Measurements from ENCODE around the gene PPP1R36. TPM values are rescaled to one million over a fixed set of nuclear protein-coding genes. Genes with fewer than 3 reads are reported as not detected.

Gene PPP1R36
- total and polyA plus RNA-seq, 2 of the 13 experiments (the other 11 are each of a cell fraction or from before 2014, with no cell fraction given), result 0.11 to 0.17 TPM

DNA sequence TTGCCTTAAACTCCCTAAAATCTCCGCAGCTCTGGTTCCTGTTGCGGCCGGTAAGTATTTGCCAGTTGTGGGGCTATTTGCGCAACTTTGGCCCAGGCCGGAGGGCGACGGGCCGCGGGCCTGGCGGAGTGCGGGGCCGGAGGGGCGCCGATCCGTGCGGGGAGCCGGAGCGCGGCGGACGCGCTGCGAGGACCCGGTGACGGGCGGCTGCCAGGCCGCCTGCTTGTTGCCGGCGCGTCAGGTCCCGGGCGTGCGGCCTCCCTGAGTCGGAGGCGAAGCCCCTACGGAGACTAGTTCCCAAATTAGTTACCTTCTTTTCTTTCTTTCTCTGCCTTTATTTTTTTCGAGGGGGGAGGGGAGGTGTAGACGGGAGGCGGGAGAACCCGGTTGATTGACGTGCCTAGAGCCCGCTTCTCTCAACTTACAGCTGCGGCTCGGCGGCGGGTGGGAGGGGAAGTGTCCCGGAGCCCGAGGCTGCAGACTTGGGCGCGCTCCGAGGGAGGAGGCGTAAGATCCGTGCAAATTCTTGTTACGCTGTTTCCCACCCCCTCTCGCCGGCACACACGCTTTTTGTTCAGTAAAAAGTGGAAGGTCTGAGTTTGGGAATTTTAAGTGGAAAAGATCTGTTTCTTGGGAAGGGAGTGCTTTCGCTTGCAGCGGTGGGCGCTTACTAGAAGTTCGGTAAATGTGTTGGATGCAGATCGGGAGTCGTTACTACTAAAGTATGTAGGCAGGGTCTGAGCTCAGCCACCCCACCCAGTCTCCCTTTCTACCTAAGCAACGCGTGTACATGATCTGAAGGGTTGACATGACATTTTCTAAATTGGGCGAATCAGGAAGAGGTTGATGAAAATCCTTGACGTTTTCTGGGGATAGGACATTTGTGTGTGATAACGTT is 44.6 kb upstream of the PPP1R36 start (continued):
- TF ChIP-seq, protein P1, sequence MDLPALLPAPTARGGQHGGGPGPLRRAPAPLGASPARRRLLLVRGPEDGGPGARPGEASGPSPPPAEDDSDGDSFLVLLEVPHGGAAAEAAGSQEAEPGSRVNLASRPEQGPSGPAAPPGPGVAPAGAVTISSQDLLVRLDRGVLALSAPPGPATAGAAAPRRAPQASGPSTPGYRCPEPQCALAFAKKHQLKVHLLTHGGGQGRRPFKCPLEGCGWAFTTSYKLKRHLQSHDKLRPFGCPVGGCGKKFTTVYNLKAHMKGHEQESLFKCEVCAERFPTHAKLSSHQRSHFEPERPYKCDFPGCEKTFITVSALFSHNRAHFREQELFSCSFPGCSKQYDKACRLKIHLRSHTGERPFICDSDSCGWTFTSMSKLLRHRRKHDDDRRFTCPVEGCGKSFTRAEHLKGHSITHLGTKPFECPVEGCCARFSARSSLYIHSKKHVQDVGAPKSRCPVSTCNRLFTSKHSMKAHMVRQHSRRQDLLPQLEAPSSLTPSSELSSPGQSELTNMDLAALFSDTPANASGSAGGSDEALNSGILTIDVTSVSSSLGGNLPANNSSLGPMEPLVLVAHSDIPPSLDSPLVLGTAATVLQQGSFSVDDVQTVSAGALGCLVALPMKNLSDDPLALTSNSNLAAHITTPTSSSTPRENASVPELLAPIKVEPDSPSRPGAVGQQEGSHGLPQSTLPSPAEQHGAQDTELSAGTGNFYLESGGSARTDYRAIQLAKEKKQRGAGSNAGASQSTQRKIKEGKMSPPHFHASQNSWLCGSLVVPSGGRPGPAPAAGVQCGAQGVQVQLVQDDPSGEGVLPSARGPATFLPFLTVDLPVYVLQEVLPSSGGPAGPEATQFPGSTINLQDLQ (CRISPR knock-in tag; IDR thresholded peaks at IDR 0.05), result no peak
- TF ChIP-seq KMT2A (CRISPR knock-in tag; IDR thresholded peaks at IDR 0.05), result peak; percentile 39; the same call in 1 of the 2 replicates
- TF ChIP-seq, protein P2, sequence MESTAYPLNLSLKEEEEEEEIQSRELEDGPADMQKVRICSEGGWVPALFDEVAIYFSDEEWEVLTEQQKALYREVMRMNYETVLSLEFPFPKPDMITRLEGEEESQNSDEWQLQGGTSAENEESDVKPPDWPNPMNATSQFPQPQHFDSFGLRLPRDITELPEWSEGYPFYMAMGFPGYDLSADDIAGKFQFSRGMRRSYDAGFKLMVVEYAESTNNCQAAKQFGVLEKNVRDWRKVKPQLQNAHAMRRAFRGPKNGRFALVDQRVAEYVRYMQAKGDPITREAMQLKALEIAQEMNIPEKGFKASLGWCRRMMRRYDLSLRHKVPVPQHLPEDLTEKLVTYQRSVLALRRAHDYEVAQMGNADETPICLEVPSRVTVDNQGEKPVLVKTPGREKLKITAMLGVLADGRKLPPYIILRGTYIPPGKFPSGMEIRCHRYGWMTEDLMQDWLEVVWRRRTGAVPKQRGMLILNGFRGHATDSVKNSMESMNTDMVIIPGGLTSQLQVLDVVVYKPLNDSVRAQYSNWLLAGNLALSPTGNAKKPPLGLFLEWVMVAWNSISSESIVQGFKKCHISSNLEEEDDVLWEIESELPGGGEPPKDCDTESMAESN (CRISPR knock-in tag; conservative IDR thresholded peaks at IDR 0.05), result no peak; the same call in 1 of the 2 replicates
- no peak for TF ChIP-seq ZNF234 (CRISPR knock-in tag; conservative IDR thresholded peaks at IDR 0.05)
- TF ChIP-seq, protein P3, sequence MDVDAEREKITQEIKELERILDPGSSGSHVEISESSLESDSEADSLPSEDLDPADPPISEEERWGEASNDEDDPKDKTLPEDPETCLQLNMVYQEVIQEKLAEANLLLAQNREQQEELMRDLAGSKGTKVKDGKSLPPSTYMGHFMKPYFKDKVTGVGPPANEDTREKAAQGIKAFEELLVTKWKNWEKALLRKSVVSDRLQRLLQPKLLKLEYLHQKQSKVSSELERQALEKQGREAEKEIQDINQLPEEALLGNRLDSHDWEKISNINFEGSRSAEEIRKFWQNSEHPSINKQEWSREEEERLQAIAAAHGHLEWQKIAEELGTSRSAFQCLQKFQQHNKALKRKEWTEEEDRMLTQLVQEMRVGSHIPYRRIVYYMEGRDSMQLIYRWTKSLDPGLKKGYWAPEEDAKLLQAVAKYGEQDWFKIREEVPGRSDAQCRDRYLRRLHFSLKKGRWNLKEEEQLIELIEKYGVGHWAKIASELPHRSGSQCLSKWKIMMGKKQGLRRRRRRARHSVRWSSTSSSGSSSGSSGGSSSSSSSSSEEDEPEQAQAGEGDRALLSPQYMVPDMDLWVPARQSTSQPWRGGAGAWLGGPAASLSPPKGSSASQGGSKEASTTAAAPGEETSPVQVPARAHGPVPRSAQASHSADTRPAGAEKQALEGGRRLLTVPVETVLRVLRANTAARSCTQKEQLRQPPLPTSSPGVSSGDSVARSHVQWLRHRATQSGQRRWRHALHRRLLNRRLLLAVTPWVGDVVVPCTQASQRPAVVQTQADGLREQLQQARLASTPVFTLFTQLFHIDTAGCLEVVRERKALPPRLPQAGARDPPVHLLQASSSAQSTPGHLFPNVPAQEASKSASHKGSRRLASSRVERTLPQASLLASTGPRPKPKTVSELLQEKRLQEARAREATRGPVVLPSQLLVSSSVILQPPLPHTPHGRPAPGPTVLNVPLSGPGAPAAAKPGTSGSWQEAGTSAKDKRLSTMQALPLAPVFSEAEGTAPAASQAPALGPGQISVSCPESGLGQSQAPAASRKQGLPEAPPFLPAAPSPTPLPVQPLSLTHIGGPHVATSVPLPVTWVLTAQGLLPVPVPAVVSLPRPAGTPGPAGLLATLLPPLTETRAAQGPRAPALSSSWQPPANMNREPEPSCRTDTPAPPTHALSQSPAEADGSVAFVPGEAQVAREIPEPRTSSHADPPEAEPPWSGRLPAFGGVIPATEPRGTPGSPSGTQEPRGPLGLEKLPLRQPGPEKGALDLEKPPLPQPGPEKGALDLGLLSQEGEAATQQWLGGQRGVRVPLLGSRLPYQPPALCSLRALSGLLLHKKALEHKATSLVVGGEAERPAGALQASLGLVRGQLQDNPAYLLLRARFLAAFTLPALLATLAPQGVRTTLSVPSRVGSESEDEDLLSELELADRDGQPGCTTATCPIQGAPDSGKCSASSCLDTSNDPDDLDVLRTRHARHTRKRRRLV (CRISPR knock-in tag; IDR thresholded peaks at IDR 0.05), result no peak
- TF ChIP-seq SNAPC2 (CRISPR knock-in tag; IDR thresholded peaks at IDR 0.05), result 0 out of 2 replicates have a peak, but pooled peaks have one; percentile 4
- TF ChIP-seq ZNF563 (CRISPR knock-in tag; IDR thresholded peaks at IDR 0.05), result peak; percentile 81
- peak; percentile 21 for TF ChIP-seq SRSF4 (IDR thresholded peaks at IDR 0.05; ENCODE audit: low read depth, low read length, poor library complexity, severe bottlenecking)
- TF ChIP-seq KDM6A (CRISPR knock-in tag; IDR thresholded peaks at IDR 0.05; ENCODE audit: low read depth), result no peak
- no peak for TF ChIP-seq KLF6 (CRISPR knock-in tag; IDR thresholded peaks at IDR 0.05)
- TF ChIP-seq HNF4G (IDR thresholded peaks at IDR 0.05; ENCODE audit: borderline replicate concordance, low read depth, low read length), result no peak
- no peak for TF ChIP-seq HNF4G (CRISPR knock-in tag; IDR thresholded peaks at IDR 0.05; ENCODE audit: borderline replicate concordance, low read depth)
- TF ChIP-seq, protein P4, sequence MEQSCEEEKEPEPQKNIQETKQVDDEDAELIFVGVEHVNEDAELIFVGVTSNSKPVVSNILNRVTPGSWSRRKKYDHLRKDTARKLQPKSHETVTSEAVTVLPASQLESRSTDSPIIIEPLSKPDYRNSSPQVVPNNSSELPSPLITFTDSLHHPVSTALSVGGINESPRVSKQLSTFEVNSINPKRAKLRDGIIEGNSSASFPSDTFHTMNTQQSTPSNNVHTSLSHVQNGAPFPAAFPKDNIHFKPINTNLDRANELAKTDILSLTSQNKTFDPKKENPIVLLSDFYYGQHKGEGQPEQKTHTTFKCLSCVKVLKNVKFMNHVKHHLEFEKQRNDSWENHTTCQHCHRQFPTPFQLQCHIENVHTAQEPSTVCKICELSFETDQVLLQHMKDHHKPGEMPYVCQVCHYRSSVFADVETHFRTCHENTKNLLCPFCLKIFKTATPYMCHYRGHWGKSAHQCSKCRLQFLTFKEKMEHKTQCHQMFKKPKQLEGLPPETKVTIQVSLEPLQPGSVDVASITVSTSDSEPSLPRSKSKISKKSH (CRISPR knock-in tag; IDR thresholded peaks at IDR 0.05; ENCODE audit: borderline replicate concordance), result no peak
- TF ChIP-seq KDM5A (IDR thresholded peaks at IDR 0.05; ENCODE audit: borderline replicate concordance, low read length), result peak; percentile 23; the same call in 1 of the 2 replicates
- no peak for TF ChIP-seq ADNP (CRISPR knock-in tag; IDR thresholded peaks at IDR 0.05)
- TF ChIP-seq TBX2 (CRISPR knock-in tag; IDR thresholded peaks at IDR 0.05; ENCODE audit: borderline replicate concordance), result peak; percentile 48; the same call in 1 of the 2 replicates
- no peak for TF ChIP-seq ATF1 (CRISPR knock-in tag; IDR thresholded peaks at IDR 0.05)

Measured in HepG2 (cell line).